HUES48 (cell line): Measurements from ENCODE around the gene PDS5A.
A peak's percentile ranks its signal among the peaks of the same experiment; 100 is the strongest.
"Not testable (repeated sequence)": the region's sequence is repeated elsewhere in the genome, so short reads cannot be mapped to it uniquely, and the experiment has no call there.

Experiments used
- H3K27ac ChIP-seq: one replicate; pipeline ENCODE4 v1.7.0; 2013; ENCODE audit warnings: low read depth, low read length, inconsistent platforms
- H3K27me3 ChIP-seq: 2 replicates; pipeline ENCODE4 v1.6.1; 2013; ENCODE audit warnings: mild to moderate bottlenecking, low read length; ENCODE audit not compliant: control insufficient read depth, insufficient read depth
- H3K36me3 ChIP-seq: 2 replicates; pipeline ENCODE4 v1.6.1; 2013; ENCODE audit warnings: low read length; ENCODE audit not compliant: control insufficient read depth, insufficient read depth
- H3K4me1 ChIP-seq: 2 replicates; pipeline ENCODE4 v1.6.1; 2013; ENCODE audit warnings: mild to moderate bottlenecking, low read length; ENCODE audit not compliant: control insufficient read depth, insufficient read depth
- H3K4me3 ChIP-seq: 2 replicates; pipeline ENCODE4 v1.5.1; 2013; ENCODE audit warnings: mild to moderate bottlenecking, low read depth, low read length
- H3K9ac ChIP-seq: 2 replicates; pipeline ENCODE4 v1.6.1; 2013; ENCODE audit warnings: mild to moderate bottlenecking, low read depth, low read length, moderate library complexity
- H3K9me3 ChIP-seq: 2 replicates; pipeline ENCODE4 v1.6.1; 2013; ENCODE audit warnings: low read length; ENCODE audit not compliant: control insufficient read depth, insufficient read depth

The PDS5A gene

GRCh38 chr4:39825090-39825489 lies 152.6 kb downstream of the PDS5A start:
- Histone ChIP-seq H3K4me3 (no peak overlapping the region), H3K27ac (peak overlapping the region; percentile 31), H3K9ac (no peak overlapping the region), H3K4me1 (peaks cover 7% of the 10 kb centered on the region), H3K9me3 (no peaks in the 10 kb centered on the region), H3K36me3 (peaks cover 43% of the 10 kb centered on the region), H3K27me3 (no peaks in the 10 kb centered on the region)

- Histone ChIP-seq H3K27me3 (no peaks in the 10 kb centered on the region), H3K4me1 (peaks cover 8% of the 10 kb centered on the region), H3K27ac (no peak overlapping the region), H3K9ac (no peak overlapping the region), H3K9me3 (no peaks in the 10 kb centered on the region), H3K36me3 (peaks cover 28% of the 10 kb centered on the region), H3K4me3 (no peak overlapping the region)
Measured at GRCh38 chr4:39823191-39823590, 154.5 kb downstream of the PDS5A start.

- H3K4me3 ChIP-seq = no peak overlapping the region
- H3K9ac ChIP-seq = no peak overlapping the region
- no peaks in the 10 kb centered on the region for H3K9me3 ChIP-seq
- no peaks in the 10 kb centered on the region for H3K27me3 ChIP-seq
- H3K36me3 ChIP-seq = peaks cover 22% of the 10 kb centered on the region
- H3K27ac ChIP-seq = no peak overlapping the region
- H3K4me1 ChIP-seq = peaks cover 8% of the 10 kb centered on the region
Measured at GRCh38 chr4:39822662-39823061, 155.0 kb downstream of the PDS5A start.

- no peak overlapping the region for H3K4me3 ChIP-seq
- no peak overlapping the region for H3K27ac ChIP-seq
- no peaks in the 10 kb centered on the region for H3K9me3 ChIP-seq
- H3K36me3 ChIP-seq = peaks cover 15% of the 10 kb centered on the region
- no peak overlapping the region for H3K9ac ChIP-seq
- H3K4me1 ChIP-seq = peaks cover 8% of the 10 kb centered on the region
- H3K27me3 ChIP-seq = no peaks in the 10 kb centered on the region
Measured at GRCh38 chr4:39821951-39822350, 155.8 kb downstream of the PDS5A start.

- H3K27ac ChIP-seq = no peak overlapping the region
- peaks cover 8% of the 10 kb centered on the region for H3K4me1 ChIP-seq
- no peak overlapping the region for H3K9ac ChIP-seq
- H3K36me3 ChIP-seq = peaks cover 8% of the 10 kb centered on the region
- H3K9me3 ChIP-seq = no peaks in the 10 kb centered on the region
- no peaks in the 10 kb centered on the region for H3K27me3 ChIP-seq
- H3K4me3 ChIP-seq = no peak overlapping the region
Measured at GRCh38 chr4:39820186-39820585, 157.5 kb downstream of the PDS5A start.

DNA sequence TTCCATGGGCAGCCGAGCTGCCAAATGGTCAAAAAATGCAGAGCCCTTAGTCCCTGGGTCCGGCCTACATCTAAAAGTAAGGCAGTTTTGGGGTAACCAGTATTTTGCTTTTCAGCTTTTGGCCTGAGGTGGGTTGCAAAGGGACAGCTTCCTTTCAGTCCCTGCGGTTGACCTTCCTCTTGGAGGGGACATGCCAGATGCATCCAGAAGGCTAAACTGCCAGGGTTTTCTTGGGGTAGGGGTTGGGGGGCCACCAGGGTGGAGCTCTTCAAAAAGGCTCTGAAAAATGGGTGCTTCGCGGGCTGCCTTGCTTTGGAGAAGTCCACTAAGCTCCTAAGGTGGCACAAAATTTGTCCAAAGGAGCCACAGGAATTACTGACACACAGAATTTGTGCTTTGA lies 159.1 kb downstream of the PDS5A start:
- Histone ChIP-seq H3K9ac (no peak overlapping the region), H3K4me1 (peaks cover 8% of the 10 kb centered on the region), H3K27ac (no peak overlapping the region), H3K9me3 (no peaks in the 10 kb centered on the region), H3K27me3 (no peaks in the 10 kb centered on the region), H3K36me3 (no peaks in the 10 kb centered on the region), H3K4me3 (no peak overlapping the region)

DNA sequence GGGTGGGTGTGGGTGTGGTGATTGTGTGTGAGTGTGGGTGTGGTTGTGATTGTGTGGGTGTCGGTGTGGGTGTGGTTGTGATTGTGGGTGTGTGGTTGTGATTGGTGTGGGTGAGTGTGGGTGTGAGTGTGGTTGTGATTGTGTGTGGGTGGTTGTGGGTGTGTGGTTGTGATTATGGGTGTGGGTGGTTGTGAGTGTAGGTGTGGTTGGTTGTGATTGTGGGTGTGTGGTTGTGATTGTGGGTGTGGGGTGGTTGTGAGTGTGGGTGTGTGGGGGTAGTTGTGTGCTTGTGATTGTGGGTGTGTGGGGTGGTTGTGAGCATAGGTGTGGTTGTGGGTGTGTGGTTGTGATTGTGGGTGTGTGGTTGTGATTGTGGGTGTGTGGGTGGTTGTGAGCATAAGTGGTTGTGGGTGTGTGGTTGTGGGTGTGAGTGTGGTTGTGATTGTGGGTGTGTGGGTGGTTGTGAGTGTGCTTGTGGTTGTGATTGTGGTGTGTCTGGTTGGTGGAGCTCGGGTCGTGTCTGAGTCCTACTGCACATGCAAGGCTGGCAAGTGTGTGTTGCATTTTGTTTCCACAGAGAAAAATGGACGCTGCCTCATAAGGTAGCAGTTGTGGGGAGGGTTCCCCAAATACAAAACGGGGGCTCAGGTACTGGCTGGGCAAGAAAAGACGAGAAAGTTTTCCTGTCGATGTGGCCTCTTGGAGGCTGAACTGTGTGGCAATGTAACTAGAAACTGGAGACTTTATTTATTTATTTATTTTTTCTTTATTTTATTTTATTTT lies 163.1 kb downstream of the PDS5A start:
- H3K4me1 ChIP-seq = no peaks in the 10 kb centered on the region
- no peaks in the 10 kb centered on the region for H3K9me3 ChIP-seq
- H3K36me3 ChIP-seq = no peaks in the 10 kb centered on the region
- no peak overlapping the region for H3K9ac ChIP-seq
- H3K27me3 ChIP-seq = no peaks in the 10 kb centered on the region
- no peak overlapping the region for H3K4me3 ChIP-seq
- H3K27ac ChIP-seq = no peak overlapping the region

DNA sequence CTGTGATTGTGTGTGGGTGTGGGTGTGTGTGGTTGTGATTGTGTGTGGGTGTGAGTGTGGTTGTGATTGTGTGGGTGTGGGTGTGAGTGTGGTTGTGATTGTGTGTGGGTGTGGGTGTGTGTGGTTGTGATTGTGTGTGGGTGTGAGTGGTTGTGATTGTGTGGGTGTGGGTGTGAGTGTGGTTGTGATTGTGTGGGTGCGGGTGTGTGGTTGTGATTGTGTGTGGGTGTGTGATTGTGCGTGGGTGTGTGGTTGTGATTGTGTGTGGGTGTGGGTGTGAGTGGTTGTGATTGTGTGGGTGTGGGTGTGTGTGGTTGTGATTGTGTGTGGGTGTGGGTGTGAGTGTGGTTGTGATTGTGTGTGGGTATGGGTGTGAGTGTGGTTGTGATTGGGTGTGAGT lies 163.9 kb downstream of the PDS5A start:
- H3K27me3 ChIP-seq, H3K9ac ChIP-seq, H3K36me3 ChIP-seq, H3K4me1 ChIP-seq, H3K4me3 ChIP-seq, H3K9me3 ChIP-seq, H3K27ac ChIP-seq: not testable (repeated sequence)

DNA sequence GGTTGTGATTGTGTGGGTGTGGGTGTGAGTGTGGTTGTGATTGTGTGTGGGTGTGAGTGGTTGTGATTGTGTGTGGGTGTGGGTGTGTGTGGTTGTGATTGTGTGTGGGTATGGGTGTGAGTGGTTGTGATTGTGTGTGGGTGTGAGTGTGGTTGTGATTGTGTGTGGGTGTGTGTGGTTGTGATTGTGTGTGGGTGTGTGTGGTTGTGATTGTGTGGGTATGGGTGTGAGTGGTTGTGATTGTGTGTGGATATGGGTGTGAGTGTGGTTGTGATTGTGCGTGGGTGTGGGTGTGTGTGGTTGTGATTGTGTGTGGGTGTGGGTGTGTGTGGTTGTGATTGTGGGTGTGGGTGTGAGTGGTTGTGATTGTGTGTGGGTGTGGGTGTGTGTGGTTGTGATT lies 164.7 kb downstream of the PDS5A start:
- not testable (repeated sequence) for H3K27ac ChIP-seq, H3K36me3 ChIP-seq, H3K27me3 ChIP-seq, H3K4me1 ChIP-seq, H3K9ac ChIP-seq, H3K9me3 ChIP-seq, H3K4me3 ChIP-seq

DNA sequence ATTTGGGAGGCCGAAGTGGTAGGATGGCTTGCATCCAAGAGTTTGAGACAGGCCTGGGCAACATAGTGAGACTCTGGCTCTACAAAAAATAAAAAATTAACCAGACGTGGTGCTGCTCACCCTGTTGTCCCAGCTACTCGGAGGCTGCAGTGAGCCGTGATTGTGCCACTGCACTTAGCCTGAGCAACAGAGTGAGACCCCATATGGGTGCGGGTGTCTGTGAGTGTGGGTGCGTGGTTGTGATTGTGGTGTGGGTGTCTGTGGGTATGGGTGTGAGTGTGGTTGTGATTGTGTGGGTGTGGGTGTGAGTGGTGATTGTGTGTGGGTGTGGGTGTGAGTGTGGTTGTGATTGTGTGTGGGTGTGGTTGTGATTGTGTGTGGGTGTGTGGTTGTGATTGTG lies 165.2 kb downstream of the PDS5A start:
- H3K4me1 ChIP-seq = no peaks in the 10 kb centered on the region
- H3K4me3 ChIP-seq = no peak overlapping the region
- no peak overlapping the region for H3K9ac ChIP-seq
- no peaks in the 10 kb centered on the region for H3K36me3 ChIP-seq
- H3K27me3 ChIP-seq = no peaks in the 10 kb centered on the region
- H3K9me3 ChIP-seq = no peaks in the 10 kb centered on the region
- H3K27ac ChIP-seq = no peak overlapping the region

DNA sequence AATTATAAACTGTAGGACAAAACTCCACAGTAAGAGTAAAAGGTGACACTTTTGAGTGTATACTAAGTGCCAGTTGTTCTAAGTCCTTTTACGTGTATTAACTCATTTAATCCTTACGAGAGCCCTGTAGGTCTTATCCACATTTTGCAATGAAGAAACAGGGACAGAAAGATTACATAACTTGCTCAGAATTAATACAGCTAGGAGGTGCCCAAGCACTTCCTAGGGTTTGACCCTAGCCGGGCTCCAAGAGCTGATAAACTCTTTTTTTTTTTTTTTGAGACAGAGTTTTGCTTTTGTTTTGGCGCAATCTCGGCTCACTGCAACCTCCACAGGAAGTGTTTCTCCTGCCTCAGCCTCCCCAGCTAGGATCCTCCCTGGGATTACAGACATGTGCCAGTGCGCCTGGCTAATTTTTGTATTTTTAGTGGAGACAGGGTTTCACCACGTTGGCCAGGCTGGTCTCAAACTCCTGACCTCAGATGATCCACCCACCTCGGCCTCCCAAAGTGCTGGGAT lies 169.4 kb downstream of the PDS5A start:
- Histone ChIP-seq H3K27me3 (no peaks in the 10 kb centered on the region), H3K27ac (no peak overlapping the region), H3K4me3 (no peak overlapping the region), H3K9me3 (no peaks in the 10 kb centered on the region), H3K4me1 (no peaks in the 10 kb centered on the region), H3K36me3 (no peaks in the 10 kb centered on the region), H3K9ac (no peak overlapping the region)
